HG03457 (cell line): ENCODE results near the gene LMOD3.
A peak's percentile ranks its signal among the peaks of the same experiment; 100 is the strongest.

Experiments
- ATAC-seq: cut with Tn5 transposase; IDR thresholded peaks from one replicate; pipeline ENCODE4 v1.9.1; 2021; ENCODE audit warnings: moderate number of reproducible peaks; ENCODE audit not compliant: unreplicated experiment

The LMOD3 gene

GRCh38 chr3:69065318-69065964 lies 57.0 kb downstream of the LMOD3 start:
- no peak for ATAC-seq

- ATAC-seq, result no peak
Observed at GRCh38 chr3:69063636-69064035, 58.8 kb downstream of the LMOD3 start.

- no peak for ATAC-seq
Observed at GRCh38 chr3:69059688-69060087, 62.7 kb downstream of the LMOD3 start.

GRCh38 chr3:69058947-69059224 lies 63.5 kb downstream of the LMOD3 start:
- no peak for ATAC-seq

GRCh38 chr3:69058180-69058946 lies 64.0 kb downstream of the LMOD3 start:
- peak; percentile 86 for ATAC-seq
